ENCODE results near the gene DBN1.

DBN1 gene

GRCh38 chr5:177445052-177445916 is 28.1 kb downstream of the DBN1 start:
- peak overlapping the region; percentile 57 for H3K4me3 ChIP-seq (replicated peaks; ENCODE audit: low read depth, low read length)
- TF ChIP-seq, protein P1, sequence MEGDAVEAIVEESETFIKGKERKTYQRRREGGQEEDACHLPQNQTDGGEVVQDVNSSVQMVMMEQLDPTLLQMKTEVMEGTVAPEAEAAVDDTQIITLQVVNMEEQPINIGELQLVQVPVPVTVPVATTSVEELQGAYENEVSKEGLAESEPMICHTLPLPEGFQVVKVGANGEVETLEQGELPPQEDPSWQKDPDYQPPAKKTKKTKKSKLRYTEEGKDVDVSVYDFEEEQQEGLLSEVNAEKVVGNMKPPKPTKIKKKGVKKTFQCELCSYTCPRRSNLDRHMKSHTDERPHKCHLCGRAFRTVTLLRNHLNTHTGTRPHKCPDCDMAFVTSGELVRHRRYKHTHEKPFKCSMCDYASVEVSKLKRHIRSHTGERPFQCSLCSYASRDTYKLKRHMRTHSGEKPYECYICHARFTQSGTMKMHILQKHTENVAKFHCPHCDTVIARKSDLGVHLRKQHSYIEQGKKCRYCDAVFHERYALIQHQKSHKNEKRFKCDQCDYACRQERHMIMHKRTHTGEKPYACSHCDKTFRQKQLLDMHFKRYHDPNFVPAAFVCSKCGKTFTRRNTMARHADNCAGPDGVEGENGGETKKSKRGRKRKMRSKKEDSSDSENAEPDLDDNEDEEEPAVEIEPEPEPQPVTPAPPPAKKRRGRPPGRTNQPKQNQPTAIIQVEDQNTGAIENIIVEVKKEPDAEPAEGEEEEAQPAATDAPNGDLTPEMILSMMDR (IDR thresholded peaks at IDR 0.05; ENCODE audit: low read depth, low read length, missing control alignments) = no peak
- DNase-seq (ENCODE audit: extremely low read depth, low read depth) = no peak

GRCh38 chr5:177444106-177445051 is 29.1 kb downstream of the DBN1 start:
- TF ChIP-seq, protein P1 (IDR thresholded peaks at IDR 0.05; ENCODE audit: low read depth, low read length, missing control alignments) = no peak
- H3K4me3 ChIP-seq (replicated peaks; ENCODE audit: low read depth, low read length) = no peak overlapping the region
- no peak for DNase-seq (ENCODE audit: extremely low read depth, low read depth)

GRCh38 chr5:177443144-177443983 is 30.1 kb downstream of the DBN1 start:
- no peak overlapping the region for H3K4me3 ChIP-seq (replicated peaks; ENCODE audit: low read depth, low read length)
- DNase-seq (ENCODE audit: extremely low read depth, low read depth) = no peak
- TF ChIP-seq, protein P1 (IDR thresholded peaks at IDR 0.05; ENCODE audit: low read depth, low read length, missing control alignments) = no peak

GRCh38 chr5:177442066-177442826 is 31.2 kb downstream of the DBN1 start:
- no peak overlapping the region for H3K4me3 ChIP-seq (replicated peaks; ENCODE audit: low read depth, low read length)
- TF ChIP-seq, protein P1 (IDR thresholded peaks at IDR 0.05; ENCODE audit: low read depth, low read length, missing control alignments) = no peak
- DNase-seq (ENCODE audit: extremely low read depth, low read depth) = no peak

DNA sequence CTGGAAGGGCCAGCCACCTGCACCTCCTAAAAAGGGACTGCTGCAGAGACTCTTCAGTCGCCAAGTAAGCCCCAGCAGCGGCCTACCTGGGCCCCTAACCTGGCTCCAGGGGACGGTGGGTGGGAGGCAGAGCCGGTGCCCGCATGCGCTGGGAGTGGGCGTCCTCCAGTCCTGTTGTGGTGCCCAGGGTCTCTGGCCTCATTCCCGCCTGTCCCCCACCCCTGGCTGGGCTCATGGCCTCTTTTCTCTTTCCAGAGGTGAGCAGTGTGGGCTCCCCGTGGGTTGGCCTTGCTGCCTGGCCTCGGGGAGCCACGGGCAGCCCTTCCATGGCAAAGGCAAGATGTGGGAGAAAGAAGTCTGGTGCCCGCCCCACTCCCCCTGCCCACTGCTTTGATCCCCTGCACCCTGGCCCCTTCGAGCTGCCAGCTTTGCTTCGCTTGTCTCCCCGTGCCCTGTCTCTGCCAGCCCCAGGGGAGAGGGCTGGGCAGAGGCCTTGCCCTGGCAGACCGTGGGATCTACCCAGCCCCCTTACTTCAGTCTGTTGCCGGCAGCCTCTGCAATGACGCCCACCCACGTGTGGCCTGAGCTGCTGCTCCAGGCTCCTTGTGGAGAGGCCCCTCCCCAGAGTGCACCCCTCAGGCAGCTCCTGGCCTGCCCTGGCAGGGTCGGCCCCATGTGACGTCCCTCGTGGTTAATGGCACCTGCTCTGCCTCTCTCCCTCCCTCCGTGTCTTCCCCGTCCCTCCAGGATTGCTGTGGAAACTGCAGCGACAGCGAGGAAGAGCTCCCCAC is 32.2 kb downstream of the DBN1 start:
- TF ChIP-seq, protein P1 (IDR thresholded peaks at IDR 0.05; ENCODE audit: low read depth, low read length, missing control alignments) = no peak
- DNase-seq (ENCODE audit: extremely low read depth, low read depth) = no peak
- H3K4me3 ChIP-seq (replicated peaks; ENCODE audit: low read depth, low read length) = no peak overlapping the region
